Endothelial cell (in vitro differentiated cells): ENCODE results near the gene HEG1. TPM values are rescaled to one million over a fixed set of nuclear protein-coding genes. Genes with fewer than 3 reads are reported as not detected.

Experiments
- DNase-seq: peaks from one replicate; pipeline ENCODE4 v3.0.0; 2021; ENCODE audit warnings: low spot score
- H3K27ac Mint-ChIP-seq: one replicate; pipeline ENCODE4 v1.8.0; 2021; ENCODE audit warnings: mixed read lengths, inconsistent platforms; ENCODE audit not compliant: unreplicated experiment
- H3K27me3 Mint-ChIP-seq: one replicate; pipeline ENCODE4 v1.8.0; 2021; ENCODE audit warnings: mild to moderate bottlenecking, moderate library complexity, mixed read lengths, inconsistent platforms; ENCODE audit not compliant: unreplicated experiment
- H3K36me3 Mint-ChIP-seq: one replicate; pipeline ENCODE4 v1.8.0; 2021; ENCODE audit warnings: mild to moderate bottlenecking, low read depth, mixed read lengths, inconsistent platforms; ENCODE audit not compliant: unreplicated experiment
- H3K4me1 Mint-ChIP-seq: one replicate; pipeline ENCODE4 v1.8.0; 2021; ENCODE audit warnings: mild to moderate bottlenecking, mixed read lengths, inconsistent platforms; ENCODE audit not compliant: unreplicated experiment
- H3K4me3 Mint-ChIP-seq: one replicate; pipeline ENCODE4 v1.8.0; 2021; ENCODE audit warnings: mild to moderate bottlenecking, mixed read lengths, inconsistent platforms; ENCODE audit not compliant: unreplicated experiment
- H3K9me3 Mint-ChIP-seq: one replicate; pipeline ENCODE4 v1.8.0; 2021; ENCODE audit warnings: mixed read lengths, inconsistent platforms; ENCODE audit not compliant: unreplicated experiment
- CTCF ChIP-seq: fragments of 200-600 bp; sonication (generic); IDR thresholded peaks from one replicate; pipeline ENCODE4 v1.5.0; 2021; ENCODE audit warnings: antibody characterized with exemption; ENCODE audit not compliant: unreplicated experiment
- total RNA-seq: library from RNA; stranded (reverse); fragmentation: NEBNext Ultra II Directional; extraction: Animal tissue kit (Norgen Biotek cat#: 25700); gene quantifications from one replicate; pipeline ENCODE4 v1.2.1, GENCODE V29; 2021; ENCODE audit not compliant: unreplicated experiment

HEG1 gene
- total RNA-seq, 1 donor from 2014 or later, result 17.1 TPM

GRCh38 chr3:124934577-124934976, 121.2 kb downstream of the HEG1 start, which contains the start of gene MUC13:
MUC13 (minus strand) TSS chr3:124934751; CDS start chr3:124934712, 39 bp downstream.
- Mint-ChIP-seq H3K36me3 (no peaks in the 10 kb centered on the region), H3K4me1 (peaks cover 16% of the 10 kb centered on the region), H3K9me3 (no peaks in the 10 kb centered on the region), H3K27ac (peak within 1 kb of the TSS; percentile 36), H3K4me3 (no peak within 1 kb of the TSS), H3K27me3 (peaks cover 4% of the 10 kb centered on the region)
- TF ChIP-seq CTCF, result no peak
- no peak for DNase-seq

DNA sequence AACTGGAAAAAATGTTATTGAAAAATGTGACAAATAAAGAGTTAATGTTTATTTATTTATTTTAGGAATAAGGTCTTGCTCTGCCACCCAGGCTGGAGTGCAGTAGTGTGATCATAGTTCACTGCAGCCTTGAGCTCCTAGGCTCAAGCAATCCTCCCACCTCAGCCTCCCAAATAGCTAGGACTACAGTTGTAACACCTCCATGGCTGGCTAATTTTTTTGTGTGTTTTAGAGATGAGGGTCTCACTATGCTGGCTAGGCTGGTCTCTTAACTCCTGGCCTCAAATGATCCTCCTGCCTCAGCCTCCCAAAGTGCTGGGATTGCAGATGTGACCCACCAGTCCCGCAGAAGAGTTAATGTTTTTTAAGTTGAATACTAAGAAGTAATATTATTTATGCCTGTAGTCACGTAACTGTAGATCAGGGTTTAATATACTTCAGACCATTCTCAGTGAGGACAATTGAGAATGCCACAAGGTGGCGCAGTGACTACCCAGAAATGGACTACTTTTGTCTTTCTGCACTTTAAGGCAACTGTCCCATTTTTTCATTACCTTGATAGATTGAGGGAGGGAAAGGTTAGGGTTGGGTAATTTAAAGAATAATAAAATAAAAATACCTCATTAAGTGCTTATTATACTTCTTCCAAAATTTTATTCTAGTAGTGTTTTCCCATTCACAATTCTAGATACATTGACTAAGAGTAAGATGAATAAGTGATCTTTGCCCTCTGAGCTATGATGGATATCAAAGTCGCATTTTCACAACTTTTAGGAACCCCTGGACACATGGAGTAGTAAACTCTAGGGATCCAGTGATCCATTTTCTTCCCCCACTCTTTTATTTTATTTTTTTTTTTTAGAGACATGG, 127.2 kb downstream of the HEG1 start:
- no peak overlapping the region for H3K4me3 Mint-ChIP-seq
- H3K36me3 Mint-ChIP-seq, result no peaks in the 10 kb centered on the region
- peaks cover 6% of the 10 kb centered on the region for H3K27me3 Mint-ChIP-seq
- peak; percentile 82 for TF ChIP-seq CTCF
- no peak overlapping the region for H3K27ac Mint-ChIP-seq
- H3K4me1 Mint-ChIP-seq, result peaks cover 7% of the 10 kb centered on the region
- H3K9me3 Mint-ChIP-seq, result no peaks in the 10 kb centered on the region
- DNase-seq, result peak; percentile 63

GRCh38 chr3:124927574-124928045, 128.2 kb downstream of the HEG1 start:
- no peak for DNase-seq
- TF ChIP-seq CTCF, result no peak
- H3K27ac Mint-ChIP-seq, result no peak overlapping the region
- peaks cover under 1% of the 10 kb centered on the region for H3K4me1 Mint-ChIP-seq
- H3K4me3 Mint-ChIP-seq, result no peak overlapping the region
- H3K9me3 Mint-ChIP-seq, result no peaks in the 10 kb centered on the region
- peaks cover 6% of the 10 kb centered on the region for H3K27me3 Mint-ChIP-seq
- no peaks in the 10 kb centered on the region for H3K36me3 Mint-ChIP-seq

DNA sequence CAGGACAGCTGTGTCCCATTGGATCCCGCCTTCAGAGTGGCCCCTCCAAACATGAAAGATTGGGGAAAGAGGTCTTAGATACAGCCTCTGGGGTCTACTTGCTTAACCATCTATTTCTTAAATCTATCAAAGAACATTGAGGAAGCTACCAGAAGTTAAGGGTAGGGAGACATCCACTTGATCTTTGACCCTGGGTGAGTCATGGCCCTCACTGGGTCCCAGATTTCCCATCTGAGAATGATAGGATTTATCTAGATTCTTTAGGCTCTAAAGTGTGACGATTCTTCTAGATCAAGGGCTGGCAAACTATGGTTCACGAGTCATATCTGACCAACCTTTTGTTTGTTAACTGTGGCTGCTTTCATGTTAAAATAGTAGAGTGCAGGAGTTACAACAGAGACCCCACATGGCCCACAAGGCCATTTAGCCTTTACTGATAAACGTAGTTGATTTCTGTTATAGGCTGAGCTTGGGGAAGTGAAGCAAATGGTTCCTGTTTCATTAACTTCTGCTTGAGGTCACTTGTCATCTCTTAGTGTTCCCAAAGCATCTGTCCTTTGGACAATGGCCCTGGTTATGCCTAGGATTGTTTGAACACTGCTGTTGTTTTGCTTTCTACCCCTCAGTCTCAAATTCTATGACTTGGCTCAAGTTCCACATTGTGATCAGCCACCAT, 129.2 kb downstream of the HEG1 start:
- Mint-ChIP-seq H3K27ac (no peak overlapping the region), H3K4me1 (no peaks in the 10 kb centered on the region), H3K36me3 (no peaks in the 10 kb centered on the region), H3K27me3 (peaks cover 6% of the 10 kb centered on the region), H3K4me3 (no peak overlapping the region), H3K9me3 (no peaks in the 10 kb centered on the region)
- no peak for TF ChIP-seq CTCF
- no peak for DNase-seq
